ENCODE data around the gene PMP22.

- no peak for TF ChIP-seq POLR2AphosphoS5 (IDR thresholded peaks at IDR 0.05; ENCODE audit: low read depth, low read length)
- TF ChIP-seq TAF1 (IDR thresholded peaks at IDR 0.05; ENCODE audit: borderline replicate concordance, insufficient read depth, low read length): no peak
These were observed 8.1 kb upstream of the PMP22 start for GRCh38 chr17:15273141-15273793.

All from PFSK-1 (cell line).